HFF-Myc (cell line): Measurements from ENCODE around the gene PER3.
"Not testable (repeated sequence)": the region's sequence is repeated elsewhere in the genome, so short reads cannot be mapped to it uniquely, and the experiment has no call there.

ENCODE experiments used
- DNase-seq: peaks from one replicate; pipeline ENCODE4 v3.0.0-alpha.2; 2011; ENCODE audit warnings: low read depth; ENCODE audit errors: extremely low read depth
- H3K4me3 ChIP-seq: replicated peaks from 2 replicates; pipeline ENCODE4 v1.5.1; 2011; ENCODE audit warnings: low read depth, mild to moderate bottlenecking, control low read depth, low read length
- CTCF ChIP-seq: IDR thresholded peaks from 2 replicates; pipeline ENCODE4 v1.5.1; 2012; ENCODE audit warnings: mild to moderate bottlenecking, low read depth, low read length, control low read depth; ENCODE audit errors: missing control alignments

PER3 gene

GRCh38 chr1:7784492-7785071, 491 bp downstream of the PER3 start:
- H3K4me3 ChIP-seq = peak overlapping the region; percentile 35
- no peak for TF ChIP-seq CTCF
- no peak for DNase-seq

DNA sequence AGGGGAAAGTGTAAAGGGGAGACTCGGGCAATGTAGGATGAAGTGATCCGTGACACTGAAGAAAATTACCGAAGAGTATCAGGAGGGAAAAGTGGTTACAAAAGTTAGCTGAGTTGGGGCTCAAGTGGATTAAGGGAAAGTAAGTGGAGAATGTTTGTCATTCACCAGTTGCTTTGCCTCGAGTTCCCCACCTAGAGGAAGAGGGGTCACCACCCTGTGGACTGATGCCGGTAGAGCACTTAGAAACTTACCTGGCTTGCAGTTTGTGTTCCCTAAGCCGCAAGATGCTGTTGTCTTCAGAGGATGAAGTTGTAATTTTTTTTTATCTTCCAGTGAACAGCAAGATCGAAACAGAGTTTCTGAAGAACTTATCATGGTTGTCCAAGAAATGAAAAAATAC, 1.0 kb downstream of the PER3 start:
- H3K4me3 ChIP-seq = peak overlapping the region; percentile 35; the same call in 1 of the 2 replicates
- DNase-seq = no peak
- TF ChIP-seq CTCF = no peak

DNA sequence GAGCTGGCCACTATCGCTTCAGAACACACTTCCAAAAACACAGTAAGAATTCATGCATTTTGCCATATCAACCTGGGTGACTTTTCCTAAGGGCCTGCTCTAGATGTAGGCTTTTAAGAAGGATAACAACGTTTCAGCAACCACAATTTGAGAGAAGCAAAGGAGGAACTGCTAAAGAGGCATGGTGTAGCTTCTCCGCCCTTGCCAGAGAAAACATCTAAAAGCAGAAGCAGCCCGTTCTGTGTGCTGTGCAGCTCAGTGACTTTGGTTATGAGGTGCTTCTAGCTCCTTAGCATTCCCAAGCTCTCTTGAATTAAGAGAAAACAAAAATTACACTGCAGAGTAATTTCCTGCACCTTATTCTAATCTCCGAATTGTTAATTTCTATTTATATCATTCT, 2.7 kb downstream of the PER3 start:
- no peak overlapping the region for H3K4me3 ChIP-seq
- no peak for TF ChIP-seq CTCF
- DNase-seq = no peak

DNA sequence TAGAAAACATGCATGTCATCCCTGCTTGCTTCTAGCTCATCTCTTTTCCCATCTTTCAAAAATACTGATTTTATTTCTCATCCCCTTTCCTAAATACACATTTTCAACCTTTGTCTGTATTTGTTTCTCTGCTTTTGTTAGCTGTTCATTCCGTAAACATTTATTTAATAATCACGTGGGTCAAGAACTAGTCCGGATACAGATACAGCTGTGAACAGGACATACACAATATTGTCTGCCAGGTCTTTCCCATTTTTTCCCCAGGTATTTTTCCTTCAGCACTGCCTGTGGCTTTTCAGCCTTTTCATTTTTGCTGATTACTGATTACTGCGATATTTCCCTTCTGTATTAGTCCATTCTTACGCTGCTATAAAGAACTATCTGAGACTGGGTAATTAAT, 5.7 kb downstream of the PER3 start:
- no peak for DNase-seq
- H3K4me3 ChIP-seq = no peak overlapping the region
- no peak for TF ChIP-seq CTCF

- DNase-seq, H3K4me3 ChIP-seq: not testable (repeated sequence)
These were observed 6.9 kb downstream of the PER3 start for GRCh38 chr1:7791027-7791426.

- no peak overlapping the region for H3K4me3 ChIP-seq
- TF ChIP-seq CTCF = no peak
- DNase-seq = no peak
These were observed 11.3 kb downstream of the PER3 start for GRCh38 chr1:7795406-7795805.

DNA sequence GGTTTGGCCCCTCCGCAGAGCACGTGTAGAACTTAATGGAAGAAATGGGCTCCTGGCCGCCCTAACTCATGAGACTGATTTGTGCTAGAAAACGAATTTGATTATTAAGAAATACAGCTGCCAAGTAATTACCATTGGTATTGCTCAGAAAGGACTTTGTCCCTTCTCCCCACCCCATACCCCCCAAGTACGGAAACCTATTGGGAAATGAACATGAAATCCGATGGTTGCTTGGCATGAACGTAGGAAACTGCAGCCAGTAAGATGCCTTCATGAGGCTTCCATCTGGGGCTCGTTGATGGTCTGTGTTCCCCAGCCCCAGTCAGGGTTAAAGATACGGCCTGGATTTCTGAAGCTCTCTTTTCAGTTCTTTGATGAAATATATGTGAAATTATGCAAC, 21.4 kb downstream of the PER3 start:
- DNase-seq = no peak
- TF ChIP-seq CTCF = no peak
- H3K4me3 ChIP-seq = no peak overlapping the region
